ENCODE data around the gene MAU2.

MAU2 gene

DNA sequence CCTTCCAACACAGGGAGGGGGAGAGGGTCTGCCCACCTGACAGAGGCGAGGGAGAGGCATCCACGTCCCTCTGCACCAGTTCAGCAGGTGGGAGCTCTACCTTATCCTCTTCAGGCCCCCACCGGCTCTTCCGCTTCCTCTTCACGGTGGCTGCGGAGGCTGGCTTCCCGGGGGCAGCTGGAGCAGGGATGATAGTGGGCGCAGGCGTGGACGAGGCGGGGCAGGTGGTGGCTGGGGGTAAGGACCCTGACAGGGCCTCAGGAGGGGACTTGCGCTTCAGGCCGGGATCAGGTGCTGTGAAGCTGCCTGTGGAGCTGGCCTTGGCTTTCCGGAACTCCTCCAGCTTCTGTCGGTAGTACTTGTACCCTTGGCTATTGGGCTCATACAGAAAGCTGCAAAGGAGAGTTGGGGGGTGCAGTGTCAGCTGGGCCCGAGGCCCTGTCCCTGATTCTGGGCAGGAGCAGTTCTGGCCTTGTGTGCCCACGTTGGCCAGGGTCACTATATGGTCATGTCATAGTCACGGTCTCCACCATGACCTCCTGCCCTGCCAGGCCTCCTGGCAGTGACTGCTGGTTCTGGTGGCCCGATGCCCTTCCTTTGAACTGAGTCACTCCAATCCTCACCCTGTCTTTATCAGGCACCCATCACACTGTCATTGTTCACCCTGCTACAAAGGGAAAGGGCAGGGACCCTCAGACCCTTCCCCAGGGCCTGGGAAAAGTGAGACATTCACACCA is 23.5 kb upstream of the MAU2 start:
- H3K4me3 Mint-ChIP-seq, result no peak overlapping the region
- peak overlapping the region; percentile 59 for H3K27ac Mint-ChIP-seq
- H3K4me1 Mint-ChIP-seq, result no peaks in the 10 kb centered on the region
- no peaks in the 10 kb centered on the region for H3K9me3 Mint-ChIP-seq
- ATAC-seq (replicated peaks) (no peak), DNase-seq (no peak)
- peaks cover 54 to 63% of the 10 kb centered on the region in 2 donors for H3K36me3 Mint-ChIP-seq
- H3K27me3 Mint-ChIP-seq, result no peaks in the 10 kb centered on the region

DNA sequence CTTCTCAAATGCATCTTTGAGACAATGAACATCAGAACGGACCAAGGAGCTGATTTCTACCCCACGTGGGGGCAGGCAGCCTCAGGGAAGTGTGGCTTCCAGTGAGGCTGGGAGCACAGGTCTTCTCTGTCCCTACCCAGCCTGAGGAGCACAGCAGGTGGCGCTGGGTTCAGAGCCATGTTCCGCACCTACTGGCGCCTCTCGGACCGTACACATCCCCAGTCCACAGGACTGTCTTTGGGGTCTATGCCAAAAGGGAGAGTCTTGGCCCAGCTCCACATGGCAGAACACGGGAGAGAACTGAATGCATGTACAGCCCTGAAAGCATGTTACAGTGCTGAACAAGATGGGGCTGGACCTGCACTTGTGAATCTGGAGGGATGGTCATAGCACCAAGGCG is 22.9 kb upstream of the MAU2 start:
- Mint-ChIP-seq H3K4me1 (no peaks in the 10 kb centered on the region), H3K27ac (peak overlapping the region; percentile 9), H3K9me3 (no peaks in the 10 kb centered on the region), H3K27me3 (no peaks in the 10 kb centered on the region), H3K36me3 (peaks cover 48 to 63% of the 10 kb centered on the region in 2 donors), H3K4me3 (no peak overlapping the region)
- no peak for DNase-seq
- ATAC-seq (replicated peaks), result no peak

DNA sequence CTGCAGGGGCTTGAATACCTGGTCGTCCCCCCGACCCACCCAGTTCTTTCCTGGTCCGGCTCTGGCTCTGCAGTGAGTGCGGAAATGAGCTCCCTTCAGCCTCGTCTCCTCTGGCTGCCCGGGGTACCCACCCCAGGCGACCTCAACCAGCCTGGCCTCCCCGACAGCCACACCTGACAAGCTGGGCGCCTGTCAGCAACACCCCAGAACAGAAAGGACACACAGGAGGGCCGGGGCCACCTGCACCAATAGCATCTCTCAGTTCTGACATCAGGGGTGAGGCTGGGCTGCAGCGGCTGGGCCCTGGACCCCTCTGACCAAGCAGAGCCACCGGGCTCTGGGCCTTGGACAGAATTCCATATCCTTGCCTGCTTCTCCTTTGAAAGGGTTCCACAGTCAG is 20.0 kb upstream of the MAU2 start:
- no peaks in the 10 kb centered on the region for H3K4me1 Mint-ChIP-seq
- H3K36me3 Mint-ChIP-seq, result peaks cover 31 to 48% of the 10 kb centered on the region in 2 donors

DNA sequence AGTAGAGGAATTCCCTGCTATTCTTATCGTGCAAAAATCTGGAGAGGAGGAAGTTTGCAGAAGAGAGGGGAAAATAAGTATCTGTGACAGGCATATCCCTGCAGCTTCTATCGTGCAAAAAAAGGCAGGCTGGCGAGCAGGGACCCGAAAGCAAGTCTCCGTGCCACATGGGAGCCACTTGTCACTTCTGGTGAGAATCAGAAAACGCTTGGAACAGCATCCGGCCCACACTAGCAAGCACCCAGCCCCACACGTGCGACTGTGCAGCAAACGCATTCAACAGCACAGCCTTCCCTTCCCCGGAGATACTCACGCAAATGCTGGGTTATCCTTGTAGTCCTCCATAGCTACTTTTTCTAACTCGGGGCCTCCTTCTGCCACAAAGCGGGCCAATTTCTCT is 17.2 kb upstream of the MAU2 start:
- H3K4me3 Mint-ChIP-seq, result no peak overlapping the region
- H3K27me3 Mint-ChIP-seq, result no peaks in the 10 kb centered on the region
- no peak for DNase-seq
- ATAC-seq (replicated peaks), result no peak
- H3K9me3 Mint-ChIP-seq, result no peaks in the 10 kb centered on the region
- H3K4me1 Mint-ChIP-seq, result no peaks in the 10 kb centered on the region
- H3K27ac Mint-ChIP-seq, result no peak overlapping the region
- H3K36me3 Mint-ChIP-seq, result peaks cover 29 to 36% of the 10 kb centered on the region in 2 donors

More for the DNA sequence above, 20.0 kb upstream of the MAU2 start:
- no peak for DNase-seq
- no peaks in the 10 kb centered on the region for H3K27me3 Mint-ChIP-seq
- no peaks in the 10 kb centered on the region for H3K9me3 Mint-ChIP-seq
- no peak overlapping the region for H3K27ac Mint-ChIP-seq
- no peak for ATAC-seq (replicated peaks)
- H3K4me3 Mint-ChIP-seq, result no peak overlapping the region

DNA sequence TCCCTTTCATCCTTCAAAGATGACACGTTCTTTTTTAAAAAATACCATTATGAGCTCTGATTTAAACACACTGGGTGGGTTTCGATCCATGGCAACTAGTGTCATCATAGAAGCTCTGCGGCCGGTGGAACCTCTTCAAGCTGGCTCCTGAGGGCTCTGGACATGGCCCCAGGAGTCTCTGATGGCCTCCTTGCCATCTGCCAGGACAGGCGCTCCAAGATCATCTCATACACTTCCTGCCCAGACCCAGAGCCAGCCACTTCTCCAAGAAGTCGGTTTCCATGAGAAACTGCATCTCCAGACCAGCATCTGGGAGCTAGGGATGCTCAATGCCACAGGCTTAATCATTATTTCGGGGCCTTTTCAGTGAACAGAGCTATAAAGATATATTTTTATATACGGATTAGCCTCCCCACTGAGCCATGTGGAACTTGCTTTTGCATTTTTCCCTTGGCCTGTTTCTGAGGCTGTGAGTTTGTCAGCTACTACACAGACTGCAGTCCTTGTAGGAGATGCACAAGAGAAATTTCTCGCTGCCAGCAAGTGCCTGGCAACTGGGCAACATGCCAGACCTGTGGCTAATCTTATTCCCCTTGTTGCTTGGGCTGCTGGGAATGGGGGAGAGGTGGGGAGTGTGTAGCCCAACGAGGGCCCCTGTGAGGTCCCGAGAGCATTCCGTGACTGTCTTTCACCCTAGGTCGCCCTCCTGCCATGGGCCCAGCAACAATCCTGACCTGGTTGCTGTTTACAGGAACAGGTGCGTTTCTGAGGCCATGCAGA is 16.3 kb upstream of the MAU2 start:
- H3K9me3 Mint-ChIP-seq, result no peaks in the 10 kb centered on the region
- H3K4me3 Mint-ChIP-seq, result no peak overlapping the region
- H3K27ac Mint-ChIP-seq, result no peak overlapping the region
- ATAC-seq (replicated peaks) (no peak), DNase-seq (no peak)
- no peaks in the 10 kb centered on the region for H3K27me3 Mint-ChIP-seq
- peaks cover 31 to 35% of the 10 kb centered on the region in 2 donors for H3K36me3 Mint-ChIP-seq
- no peaks in the 10 kb centered on the region for H3K4me1 Mint-ChIP-seq

DNA sequence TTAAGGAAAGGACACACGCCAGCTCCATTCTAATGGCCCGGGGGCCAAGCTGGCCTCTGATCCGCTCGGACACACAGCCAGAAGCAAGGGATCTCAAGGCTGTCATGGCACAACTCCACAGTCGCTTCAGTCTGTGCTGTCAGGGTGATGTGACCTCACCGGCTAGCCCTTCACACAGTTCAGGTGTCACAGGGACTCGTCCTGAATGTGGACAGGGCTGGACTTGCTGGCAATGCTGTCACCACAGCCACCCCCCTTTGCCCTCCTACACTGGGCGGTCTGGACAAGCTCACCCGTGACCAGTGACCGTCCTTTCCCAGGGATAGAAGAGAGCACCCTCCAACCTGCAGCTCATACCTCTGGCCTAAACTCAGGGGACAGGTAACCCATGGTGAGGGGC is 15.6 kb upstream of the MAU2 start:
- H3K27me3 Mint-ChIP-seq, result no peaks in the 10 kb centered on the region
- no peaks in the 10 kb centered on the region for H3K4me1 Mint-ChIP-seq
- no peak overlapping the region for H3K4me3 Mint-ChIP-seq
- peaks cover 34 to 39% of the 10 kb centered on the region in 2 donors for H3K36me3 Mint-ChIP-seq
- no peak overlapping the region for H3K27ac Mint-ChIP-seq
- H3K9me3 Mint-ChIP-seq, result no peaks in the 10 kb centered on the region
- DNase-seq (no peak), ATAC-seq (replicated peaks) (no peak)

DNA sequence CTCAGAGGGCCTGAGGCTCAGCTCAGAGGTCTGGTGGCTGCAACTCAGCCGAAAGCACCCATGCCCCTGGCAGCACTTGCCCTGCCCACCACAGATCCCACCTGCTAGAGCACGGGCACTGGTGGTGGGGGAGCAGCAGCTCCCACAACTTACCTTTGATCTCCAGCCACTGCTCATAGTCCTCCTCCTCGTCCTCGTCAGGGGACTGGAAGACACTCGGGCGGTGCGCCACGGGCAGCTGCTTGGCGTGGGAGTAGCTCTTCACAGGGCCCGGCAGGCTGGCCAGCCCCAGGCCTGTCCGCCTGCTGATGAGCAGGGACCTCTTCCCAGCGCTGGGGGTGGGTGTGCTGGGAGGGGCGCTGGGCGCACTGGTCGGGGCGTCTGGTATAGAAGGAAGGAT is 14.9 kb upstream of the MAU2 start:
- Mint-ChIP-seq H3K9me3 (no peaks in the 10 kb centered on the region), H3K27ac (peak overlapping the region; percentile 65), H3K4me3 (no peak overlapping the region), H3K4me1 (no peaks in the 10 kb centered on the region), H3K27me3 (no peaks in the 10 kb centered on the region), H3K36me3 (peaks cover 38 to 44% of the 10 kb centered on the region in 2 donors)
- no peak for ATAC-seq (replicated peaks)
- no peak for DNase-seq

DNA sequence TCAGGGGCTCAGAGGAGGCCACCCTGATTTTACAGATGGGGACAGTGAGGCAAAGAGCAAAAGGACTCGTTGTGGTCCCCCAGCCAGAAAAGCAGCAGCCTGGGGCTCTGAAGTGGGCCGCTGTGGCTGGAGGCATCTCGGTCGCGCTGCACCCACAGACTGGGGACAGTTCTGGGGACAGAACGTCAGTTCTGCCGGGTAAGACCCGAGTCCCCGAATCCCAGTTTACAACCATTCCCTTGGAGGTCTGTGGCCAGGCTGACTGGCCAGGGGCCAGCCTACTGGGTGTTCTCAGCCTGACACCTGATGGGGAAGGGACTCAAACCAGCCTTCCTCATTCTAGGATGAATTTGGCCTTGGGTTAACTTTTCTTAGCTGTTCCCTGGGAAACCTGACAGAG is 14.4 kb upstream of the MAU2 start:
- DNase-seq (no peak), ATAC-seq (replicated peaks) (no peak)
- Mint-ChIP-seq H3K27me3 (no peaks in the 10 kb centered on the region), H3K36me3 (peaks cover 39 to 41% of the 10 kb centered on the region in 2 donors), H3K4me3 (no peak overlapping the region), H3K27ac (peak overlapping the region; percentile 65), H3K9me3 (no peaks in the 10 kb centered on the region), H3K4me1 (no peaks in the 10 kb centered on the region)

DNA sequence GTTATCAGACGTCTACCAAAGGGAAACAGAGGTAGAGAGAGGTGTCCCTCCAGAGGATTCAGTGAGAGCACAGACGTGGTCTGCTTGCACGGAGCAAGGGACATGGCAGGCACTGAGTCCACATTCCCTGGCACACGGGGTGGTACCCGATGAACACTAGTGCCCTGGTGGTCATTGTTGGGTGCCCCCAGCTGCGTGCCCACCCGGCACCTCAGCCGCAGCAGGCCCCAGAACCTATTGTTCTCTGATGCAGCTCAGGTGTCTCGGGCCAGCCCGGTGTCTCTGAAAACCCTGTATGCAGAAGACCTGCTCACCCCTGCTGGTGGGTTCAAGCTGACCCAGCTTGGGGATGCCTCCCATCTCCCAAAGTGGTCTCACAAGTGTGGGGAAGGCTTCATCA is 12.3 kb upstream of the MAU2 start:
- H3K27ac Mint-ChIP-seq, result no peak overlapping the region
- ATAC-seq (replicated peaks), result no peak
- H3K9me3 Mint-ChIP-seq, result no peaks in the 10 kb centered on the region
- H3K36me3 Mint-ChIP-seq, result peaks cover 30 to 38% of the 10 kb centered on the region in 2 donors
- DNase-seq, result no peak
- no peaks in the 10 kb centered on the region for H3K27me3 Mint-ChIP-seq
- H3K4me1 Mint-ChIP-seq, result peaks cover 0 to 3% of the 10 kb centered on the region in 2 donors
- H3K4me3 Mint-ChIP-seq, result no peak overlapping the region

DNA sequence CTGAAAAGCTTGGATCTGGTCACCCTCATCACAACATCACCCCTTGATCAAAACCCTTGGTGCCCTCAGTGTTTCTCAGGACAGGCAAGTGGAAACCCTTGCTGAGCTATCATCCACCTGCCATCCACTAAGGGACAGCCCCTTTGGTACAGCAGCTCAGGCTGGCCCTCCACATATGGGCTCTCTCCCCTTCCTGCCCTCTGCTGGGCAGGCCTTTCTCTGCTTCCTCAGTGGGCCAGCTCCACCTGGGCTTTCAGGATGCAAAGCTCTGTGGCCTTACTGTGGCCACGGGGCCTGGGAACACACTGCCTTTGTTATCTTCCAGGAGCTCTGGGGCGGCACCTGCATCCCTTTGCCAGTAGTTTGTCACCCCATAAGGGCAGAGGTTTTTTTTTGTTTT is 5.2 kb upstream of the MAU2 start:
- H3K4me3 Mint-ChIP-seq, result no peak overlapping the region
- no peak for ATAC-seq (replicated peaks)
- H3K27ac Mint-ChIP-seq, result peak overlapping the region; percentile 3
- no peak for DNase-seq
- H3K36me3 Mint-ChIP-seq, result peaks cover 17 to 33% of the 10 kb centered on the region in 2 donors
- H3K27me3 Mint-ChIP-seq, result no peaks in the 10 kb centered on the region
- H3K4me1 Mint-ChIP-seq, result peaks cover 18 to 30% of the 10 kb centered on the region in 2 donors
- no peaks in the 10 kb centered on the region for H3K9me3 Mint-ChIP-seq

DNA sequence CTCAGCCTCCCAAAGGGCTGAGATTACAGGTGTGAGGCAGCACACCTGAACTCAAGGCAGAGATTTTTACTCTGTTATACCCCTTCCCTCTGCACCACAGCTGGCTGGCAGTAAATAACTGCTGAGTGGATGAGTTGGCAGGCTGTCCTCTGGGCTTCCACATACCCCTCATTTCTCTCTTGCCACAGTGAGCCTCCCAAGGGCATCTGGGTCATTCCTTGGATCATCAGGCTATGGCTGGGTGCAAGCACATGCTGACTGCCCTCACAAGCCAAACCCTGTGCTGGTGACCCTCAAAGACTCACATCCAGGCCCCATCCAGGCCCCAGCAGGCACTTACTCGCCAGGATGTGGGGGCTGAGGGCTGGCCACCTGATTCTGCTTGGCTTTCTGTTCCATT is 4.5 kb upstream of the MAU2 start:
- no peaks in the 10 kb centered on the region for H3K27me3 Mint-ChIP-seq
- H3K36me3 Mint-ChIP-seq, result peaks cover 15 to 30% of the 10 kb centered on the region in 2 donors
- no peak for DNase-seq
- no peak overlapping the region for H3K4me3 Mint-ChIP-seq
- H3K9me3 Mint-ChIP-seq, result no peaks in the 10 kb centered on the region
- ATAC-seq (replicated peaks), result no peak
- H3K27ac Mint-ChIP-seq, result no peak overlapping the region
- H3K4me1 Mint-ChIP-seq, result peaks cover 18 to 30% of the 10 kb centered on the region in 2 donors

DNA sequence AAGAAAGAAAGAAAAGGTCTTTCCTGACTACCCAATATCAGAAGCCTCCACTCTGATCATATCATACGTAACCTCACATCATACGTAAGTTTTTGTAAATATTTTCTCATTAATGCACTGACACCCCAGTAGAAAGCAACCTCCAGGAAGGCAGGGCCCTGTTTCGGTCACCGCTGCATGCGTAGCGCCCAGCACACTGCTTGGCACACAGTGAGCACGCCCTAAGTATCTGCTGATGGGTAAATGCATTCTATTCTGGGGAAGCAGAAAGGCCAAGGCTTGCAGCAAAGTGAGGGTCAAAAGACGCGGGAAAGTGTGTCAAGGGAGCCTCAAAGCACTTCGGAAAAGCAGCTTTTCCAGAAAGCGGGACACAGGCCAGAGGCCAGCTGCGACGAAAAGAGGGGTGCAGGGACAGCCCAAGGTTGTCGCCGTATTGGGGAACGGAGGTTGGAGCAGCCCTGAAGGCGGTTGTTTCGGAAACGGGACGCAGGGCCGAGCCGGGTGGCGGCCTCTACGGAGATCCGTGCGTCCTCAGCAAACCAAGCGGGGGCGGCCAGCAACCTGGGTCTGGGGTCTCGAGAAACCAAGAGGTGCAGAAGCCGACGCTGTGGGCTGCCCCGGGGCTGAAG is 783 bp upstream of the MAU2 start:
- H3K9me3 Mint-ChIP-seq, result no peaks in the 10 kb centered on the region
- H3K4me1 Mint-ChIP-seq, result peaks cover 23 to 50% of the 10 kb centered on the region in 2 donors
- H3K4me3 Mint-ChIP-seq, result peak overlapping the region; percentile 90 to 95
- peak overlapping the region; percentile 100 for H3K27ac Mint-ChIP-seq
- no peaks in the 10 kb centered on the region for H3K27me3 Mint-ChIP-seq
- DNase-seq, result no peak
- H3K36me3 Mint-ChIP-seq, result peaks cover 20 to 31% of the 10 kb centered on the region in 2 donors
- ATAC-seq (replicated peaks), result peak; percentile 2 to 7

DNA sequence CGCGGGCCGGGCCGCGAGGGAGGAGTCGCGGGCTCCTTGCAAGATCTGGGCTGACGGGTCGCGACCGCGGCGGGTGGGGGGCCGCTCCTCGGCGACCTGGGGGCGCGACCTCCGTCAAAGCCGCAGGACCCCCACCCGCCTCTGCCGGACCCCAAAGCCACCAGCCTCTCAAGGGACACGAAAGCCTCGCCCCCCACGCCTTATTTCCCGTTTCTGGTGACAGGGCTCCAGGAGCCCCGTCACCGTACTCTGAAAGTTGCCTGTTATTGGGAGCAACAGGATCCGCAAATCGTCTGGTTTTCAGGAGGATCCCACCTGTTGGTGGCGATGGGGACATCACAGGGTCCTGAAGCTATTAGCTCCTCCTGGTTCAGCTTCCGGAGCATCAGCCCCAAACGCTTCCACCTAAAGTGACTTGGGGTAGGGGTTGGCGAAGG is 530 bp downstream of the MAU2 start:
- H3K9me3 Mint-ChIP-seq, result no peaks in the 10 kb centered on the region
- peak overlapping the region; percentile 90 to 95 for H3K4me3 Mint-ChIP-seq
- no peak for ATAC-seq (replicated peaks)
- H3K27ac Mint-ChIP-seq, result peak overlapping the region; percentile 100
- no peaks in the 10 kb centered on the region for H3K27me3 Mint-ChIP-seq
- peaks cover 24 to 54% of the 10 kb centered on the region in 2 donors for H3K4me1 Mint-ChIP-seq
- DNase-seq, result no peak
- peaks cover 26 to 31% of the 10 kb centered on the region in 2 donors for H3K36me3 Mint-ChIP-seq

DNA sequence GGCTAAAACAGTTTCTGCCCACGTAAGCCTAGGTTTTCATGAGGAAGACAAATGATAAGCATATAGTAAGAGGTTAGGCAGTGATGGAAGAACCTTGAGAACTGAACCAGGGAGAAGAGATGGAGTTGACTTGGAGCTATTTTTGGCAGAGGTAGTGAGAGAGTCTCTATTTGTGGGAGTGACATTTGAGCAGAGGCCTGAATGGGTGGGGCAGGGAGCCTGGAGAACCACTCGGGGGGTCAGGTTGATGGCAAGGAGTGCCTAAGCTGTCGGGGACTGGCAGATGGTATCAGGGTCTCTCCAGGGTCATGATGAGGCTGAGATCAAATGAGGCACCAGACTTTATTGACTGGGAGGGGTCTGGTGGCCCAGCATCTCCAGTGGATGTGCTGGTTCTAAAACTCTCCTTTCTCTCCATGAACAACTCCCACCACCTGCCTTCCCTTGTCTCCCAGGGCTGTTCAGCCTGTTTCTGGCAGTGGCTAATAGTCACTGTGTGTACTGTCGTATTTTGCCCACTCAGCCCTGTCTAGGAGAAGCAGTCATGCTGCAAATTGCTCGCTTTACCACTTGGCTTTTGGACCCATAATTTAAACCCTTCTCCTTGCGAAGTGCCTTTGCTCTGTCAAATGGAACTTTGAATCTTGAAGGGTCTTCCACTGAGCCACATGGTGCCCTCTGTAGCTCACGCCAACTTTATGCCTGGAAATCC is 3.6 kb downstream of the MAU2 start:
- Mint-ChIP-seq H3K27me3 (no peaks in the 10 kb centered on the region), H3K36me3 (peaks cover 33 to 39% of the 10 kb centered on the region in 2 donors), H3K9me3 (no peaks in the 10 kb centered on the region), H3K4me1 (peaks cover 31 to 64% of the 10 kb centered on the region in 2 donors), H3K27ac (peak overlapping the region; percentile 11), H3K4me3 (no peak overlapping the region)
- no peak for DNase-seq
- ATAC-seq (replicated peaks), result no peak

Measured in stimulated activated naive B cell treated with anti-CD40 and anti-IgM and Interleukin-4, amounts not matched to agents 10 μg/mL and 1 μg/mL and 100 μg/mL, for 72 hours (primary cell).